ENCODE data around the gene C15orf40.

- TF ChIP-seq CTCF (IDR thresholded peaks at IDR 0.05): no peak
- TF ChIP-seq ZFX (IDR thresholded peaks at IDR 0.05; ENCODE audit: borderline replicate concordance): no peak
These were observed 3.9 kb upstream of the C15orf40 start for GRCh38 chr15:83015361-83015760.
